ENCODE measurements around the gene NACC1.

DNA sequence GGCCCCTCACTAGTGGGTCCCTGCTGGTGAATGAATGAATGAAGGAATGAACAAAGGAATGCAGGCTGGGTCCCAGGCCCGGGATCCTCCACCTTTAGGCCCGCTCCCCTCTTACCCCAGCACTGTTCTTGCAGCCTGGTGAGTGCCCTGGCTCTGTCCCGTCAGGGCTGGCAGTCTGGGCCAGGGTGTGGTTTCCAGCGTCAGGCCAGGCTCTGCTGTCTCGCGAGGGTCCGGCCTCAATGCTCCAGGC is 15.7 kb upstream of the NACC1 start:
- TF ChIP-seq, protein P1, sequence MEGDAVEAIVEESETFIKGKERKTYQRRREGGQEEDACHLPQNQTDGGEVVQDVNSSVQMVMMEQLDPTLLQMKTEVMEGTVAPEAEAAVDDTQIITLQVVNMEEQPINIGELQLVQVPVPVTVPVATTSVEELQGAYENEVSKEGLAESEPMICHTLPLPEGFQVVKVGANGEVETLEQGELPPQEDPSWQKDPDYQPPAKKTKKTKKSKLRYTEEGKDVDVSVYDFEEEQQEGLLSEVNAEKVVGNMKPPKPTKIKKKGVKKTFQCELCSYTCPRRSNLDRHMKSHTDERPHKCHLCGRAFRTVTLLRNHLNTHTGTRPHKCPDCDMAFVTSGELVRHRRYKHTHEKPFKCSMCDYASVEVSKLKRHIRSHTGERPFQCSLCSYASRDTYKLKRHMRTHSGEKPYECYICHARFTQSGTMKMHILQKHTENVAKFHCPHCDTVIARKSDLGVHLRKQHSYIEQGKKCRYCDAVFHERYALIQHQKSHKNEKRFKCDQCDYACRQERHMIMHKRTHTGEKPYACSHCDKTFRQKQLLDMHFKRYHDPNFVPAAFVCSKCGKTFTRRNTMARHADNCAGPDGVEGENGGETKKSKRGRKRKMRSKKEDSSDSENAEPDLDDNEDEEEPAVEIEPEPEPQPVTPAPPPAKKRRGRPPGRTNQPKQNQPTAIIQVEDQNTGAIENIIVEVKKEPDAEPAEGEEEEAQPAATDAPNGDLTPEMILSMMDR (IDR thresholded peaks at IDR 0.05): no peak
- no peak for TF ChIP-seq POLR2A (IDR thresholded peaks at IDR 0.05)

Measured in heart left ventricle (tissue), 13 donors.